Measurements from ENCODE around the gene LRRC26. TPM values are rescaled to one million over a fixed set of nuclear protein-coding genes. Genes with fewer than 3 reads are reported as not detected.

Gene LRRC26
- total RNA-seq, 1 experiment from 2014 or later, result 2.1 TPM

- peaks cover 9% of the 10 kb centered on the region for H3K36me3 Mint-ChIP-seq
- H3K27ac Mint-ChIP-seq, result no peak overlapping the region
- H3K27me3 Mint-ChIP-seq (ENCODE audit: low read depth), result no peaks in the 10 kb centered on the region; the same call in 1 of the 2 replicates
- POLR2A ChIA-PET, result no interaction called here
- no peak for DNase-seq (ENCODE audit: low spot score)
- CTCF ChIA-PET, result interaction anchor here (1.8 kb wide), 1 partner anchor 50 kb away, joined by 6 read pairs; no protein-coding TSS in a partner anchor
- no peak for ATAC-seq
- H3K9me3 Mint-ChIP-seq, result no peaks in the 10 kb centered on the region
- H3K4me1 Mint-ChIP-seq, result peaks cover 20% of the 10 kb centered on the region
- TF ChIP-seq MAX (CRISPR knock-in tag; IDR thresholded peaks at IDR 0.05), result no peak
- TF ChIP-seq TEAD1 (CRISPR knock-in tag; IDR thresholded peaks at IDR 0.05), result no peak
- no peak for TF ChIP-seq CBFB (CRISPR knock-in tag; IDR thresholded peaks at IDR 0.05; ENCODE audit: low read depth)
- no peak for TF ChIP-seq ZNF512 (CRISPR knock-in tag; IDR thresholded peaks at IDR 0.05; ENCODE audit: borderline replicate concordance)
- TF ChIP-seq ARID4B (CRISPR knock-in tag; IDR thresholded peaks at IDR 0.05; ENCODE audit: borderline replicate concordance), result no peak
- TF ChIP-seq STAT6 (CRISPR knock-in tag; conservative IDR thresholded peaks at IDR 0.05; ENCODE audit: low read depth), result no peak
- no peak for TF ChIP-seq PREB (CRISPR knock-in tag; IDR thresholded peaks at IDR 0.05; ENCODE audit: borderline replicate concordance)
- TF ChIP-seq ATF3 (CRISPR knock-in tag; conservative IDR thresholded peaks at IDR 0.05), result no peak
- no peak for TF ChIP-seq ZNF232 (CRISPR knock-in tag; IDR thresholded peaks at IDR 0.05)
- no peak for TF ChIP-seq EMX1 (CRISPR knock-in tag; IDR thresholded peaks at IDR 0.05)
- no peak for TF ChIP-seq GRHL2 (CRISPR knock-in tag; IDR thresholded peaks at IDR 0.05; ENCODE audit: insufficient replicate concordance, severe bottlenecking)
- TF ChIP-seq ZMAT4 (CRISPR knock-in tag; IDR thresholded peaks at IDR 0.05), result no peak
- TF ChIP-seq E2F5 (CRISPR knock-in tag; IDR thresholded peaks at IDR 0.05), result no peak
- no peak for TF ChIP-seq ZNF263 (CRISPR knock-in tag; IDR thresholded peaks at IDR 0.05; ENCODE audit: low read depth)
- no peak for TF ChIP-seq JUN (CRISPR knock-in tag; IDR thresholded peaks at IDR 0.05)
- H3K4me3 Mint-ChIP-seq, result peak overlapping the region; percentile 91
These were observed 16.5 kb upstream of the LRRC26 start for GRCh38 chr9:137186385-137186784.
